WTC11 (cell line): Measurements from ENCODE around the gene SCYGR3. TPM values are rescaled to one million over a fixed set of nuclear protein-coding genes. Genes with fewer than 3 reads are reported as not detected.

Source experiments
- ATAC-seq: fragments of 200-7000 bp; cut with Tn5 transposase; 2 replicates; pipeline ENCODE4 v1.10.0; 2021; ENCODE audit warnings: mild to moderate bottlenecking, moderate library complexity
- CTCF ChIA-PET: fragments of 300-600 bp; sonication (Branson Sonifier 250); formaldehyde crosslinking; loops from one replicate; lab custom pipeline; 2021; ENCODE audit warnings: antibody characterized with exemption; lab: Charles Lee
- POLR2A ChIA-PET: fragments of 350-600 bp; sonication (Branson Sonifier 250); formaldehyde crosslinking; loops from one replicate; lab custom pipeline; 2021; ENCODE audit warnings: antibody characterized with exemption; lab: Charles Lee
- DNase-seq: peaks from one replicate; pipeline ENCODE4 v3.0.0; 2021; ENCODE audit warnings: low spot score
- H3K27ac Mint-ChIP-seq: 2 replicates; pipeline ENCODE4 v1.8.0; 2021; ENCODE audit warnings: mixed read lengths
- H3K27me3 Mint-ChIP-seq: 2 replicates; pipeline ENCODE4 v1.8.0; 2021; ENCODE audit warnings: low read depth, mild to moderate bottlenecking, moderate library complexity, mixed read lengths
- H3K36me3 Mint-ChIP-seq: 2 replicates; pipeline ENCODE4 v1.8.0; 2021; ENCODE audit warnings: mixed read lengths
- H3K4me1 Mint-ChIP-seq: 2 replicates; pipeline ENCODE4 v1.8.0; 2022; ENCODE audit warnings: mixed read lengths
- H3K4me3 Mint-ChIP-seq: 2 replicates; pipeline ENCODE4 v1.8.0; 2021; ENCODE audit warnings: mild to moderate bottlenecking, moderate library complexity, mixed read lengths
- H3K9me3 Mint-ChIP-seq: 2 replicates; pipeline ENCODE4 v1.8.0; 2021; ENCODE audit warnings: mixed read lengths
- AFF4 ChIP-seq: sonication (generic); formaldehyde crosslinking; IDR thresholded peaks from 2 replicates; pipeline ENCODE4 v1.8.1; 2023; ENCODE audit warnings: mild to moderate bottlenecking, missing genetic modification reagents, borderline replicate concordance
- AR ChIP-seq: fragments of 250-450 bp; sonication (Bioruptor Pico); IDR thresholded peaks from 2 replicates; pipeline ENCODE4 v1.9.0; 2021; ENCODE audit warnings: mild to moderate bottlenecking
- ATF2 ChIP-seq: sonication (generic); formaldehyde crosslinking; IDR thresholded peaks from 2 replicates; pipeline ENCODE4 v1.8.1; 2022; ENCODE audit warnings: low read depth, missing genetic modification reagents, borderline replicate concordance
- ELF4 ChIP-seq: sonication (generic); formaldehyde crosslinking; IDR thresholded peaks from 2 replicates; pipeline ENCODE4 v1.8.1; 2022; ENCODE audit warnings: low read depth, mild to moderate bottlenecking, moderate library complexity, missing genetic modification reagents
- ERG ChIP-seq: fragments of 250-450 bp; sonication (Bioruptor Pico); IDR thresholded peaks from 2 replicates; pipeline ENCODE4 v1.8.0; 2021; ENCODE audit warnings: mild to moderate bottlenecking
- ETV6 ChIP-seq: sonication (generic); formaldehyde crosslinking; IDR thresholded peaks from 2 replicates; pipeline ENCODE4 v1.8.1; 2022; ENCODE audit warnings: mild to moderate bottlenecking, missing genetic modification reagents
- KAT7 ChIP-seq: sonication (generic); formaldehyde crosslinking; IDR thresholded peaks from 2 replicates; pipeline ENCODE4 v1.8.1; 2023; ENCODE audit warnings: missing genetic modification reagents, mild to moderate bottlenecking, borderline replicate concordance
- MXD4 ChIP-seq: fragments of 250-450 bp; sonication (Bioruptor Pico); IDR thresholded peaks from 2 replicates; pipeline ENCODE4 v1.8.0; 2021; ENCODE audit warnings: mild to moderate bottlenecking, moderate library complexity, borderline replicate concordance
- NFATC4 ChIP-seq: fragments of 250-450 bp; sonication (Bioruptor Pico); IDR thresholded peaks from 2 replicates; pipeline ENCODE4 v1.9.0; 2021; ENCODE audit warnings: mild to moderate bottlenecking
- NR3C1 ChIP-seq: sonication (generic); formaldehyde crosslinking; conservative IDR thresholded peaks from 2 replicates; pipeline ENCODE4 v1.8.1; 2023; ENCODE audit warnings: low read depth, mild to moderate bottlenecking, missing genetic modification reagents
- TCF7 ChIP-seq: sonication (generic); formaldehyde crosslinking; IDR thresholded peaks from 2 replicates; pipeline ENCODE4 v1.8.0; 2022; ENCODE audit warnings: mild to moderate bottlenecking, low read depth, missing genetic modification reagents, moderate library complexity
- TEAD4 ChIP-seq: sonication (generic); formaldehyde crosslinking; IDR thresholded peaks from 2 replicates; pipeline ENCODE4 v1.8.0; 2022; ENCODE audit warnings: mild to moderate bottlenecking, missing genetic modification reagents
- ZMAT4 ChIP-seq: fragments of 250-450 bp; sonication (Bioruptor Pico); IDR thresholded peaks from 2 replicates; pipeline ENCODE4 v1.9.0; 2021; ENCODE audit warnings: mild to moderate bottlenecking
- ZNF263 ChIP-seq: sonication (generic); formaldehyde crosslinking; IDR thresholded peaks from 2 replicates; pipeline ENCODE4 v1.8.1; 2022; ENCODE audit warnings: low read depth, mild to moderate bottlenecking, moderate library complexity, missing genetic modification reagents
- ZNF416 ChIP-seq: fragments of 250-450 bp; sonication (Bioruptor Pico); IDR thresholded peaks from 2 replicates; pipeline ENCODE4 v1.9.0; 2021; ENCODE audit warnings: mild to moderate bottlenecking, inconsistent platforms
- ZNF425 ChIP-seq: fragments of 250-450 bp; sonication (Bioruptor Pico); conservative IDR thresholded peaks from 2 replicates; pipeline ENCODE4 v1.9.0; 2021; ENCODE audit warnings: mild to moderate bottlenecking
- ZNF512 ChIP-seq: sonication (generic); formaldehyde crosslinking; IDR thresholded peaks from 2 replicates; pipeline ENCODE4 v1.8.1; 2022; ENCODE audit warnings: missing genetic modification reagents, borderline replicate concordance
- total RNA-seq: library from RNA; stranded (reverse); gene quantifications from 3 replicates; pipeline ENCODE4 v1.2.3, GENCODE V29; 2021

The SCYGR3 gene
- total RNA-seq, 1 experiment from 2014 or later = not detected

- Mint-ChIP-seq H3K27me3 (no peaks in the 10 kb centered on the region), H3K9me3 (no peaks in the 10 kb centered on the region), H3K4me3 (no peak overlapping the region), H3K27ac (peak overlapping the region; percentile 5; the same call in 1 of the 2 replicates), H3K36me3 (no peaks in the 10 kb centered on the region), H3K4me1 (peaks cover 23% of the 10 kb centered on the region)
- ChIA-PET POLR2A (no interaction called here), CTCF (interaction anchor here (0.7 to 1.4 kb wide), 3 partner anchors 20 to 175 kb away, joined by 3 to 4 read pairs (median 3); no protein-coding TSS in a partner anchor)
- DNase-seq (no peak), ATAC-seq (peak; percentile 71)
- TF ChIP-seq AR (no peak), KAT7 (CRISPR knock-in tag) (no peak), TEAD4 (CRISPR knock-in tag) (no peak), ZNF425 (no peak), ETV6 (no peak), ERG (CRISPR knock-in tag) (no peak), ZNF263 (CRISPR knock-in tag) (no peak), ZNF416 (CRISPR knock-in tag) (no peak), ZNF512 (no peak)
Observed at GRCh38 chr2:227566012-227566411, 48.6 kb downstream of the SCYGR3 start.

GRCh38 chr2:227565080-227565479 is 49.6 kb downstream of the SCYGR3 start:
- H3K36me3 Mint-ChIP-seq = no peaks in the 10 kb centered on the region
- no peaks in the 10 kb centered on the region for H3K9me3 Mint-ChIP-seq
- POLR2A ChIA-PET = no interaction called here
- no peaks in the 10 kb centered on the region for H3K27me3 Mint-ChIP-seq
- ATAC-seq (no peak), DNase-seq (no peak)
- CTCF ChIA-PET = interaction anchor here (1.2 kb wide), 1 partner anchor 201 kb away, joined by 4 read pairs; no protein-coding TSS in a partner anchor
- peaks cover 15% of the 10 kb centered on the region for H3K4me1 Mint-ChIP-seq
- no peak overlapping the region for H3K27ac Mint-ChIP-seq
- H3K4me3 Mint-ChIP-seq = no peak overlapping the region
- TF ChIP-seq ZMAT4 = no peak
- TF ChIP-seq AFF4 (CRISPR knock-in tag) = no peak
- no peak for TF ChIP-seq NR3C1 (CRISPR knock-in tag)
- no peak for TF ChIP-seq ETV6
- no peak for TF ChIP-seq ATF2 (CRISPR knock-in tag)
- TF ChIP-seq TCF7 = no peak
- no peak for TF ChIP-seq NFATC4
- no peak for TF ChIP-seq ELF4
- TF ChIP-seq MXD4 (CRISPR knock-in tag) = no peak
- TF ChIP-seq ZNF512 = no peak
